ENCODE results near the gene APCDD1L. TPM values are rescaled to one million over a fixed set of nuclear protein-coding genes. Genes with fewer than 3 reads are reported as not detected.

Gene APCDD1L
- total RNA-seq, 6 experiments from 2014 or later: 14.5 to 43.3 (median 34.9) TPM

DNA sequence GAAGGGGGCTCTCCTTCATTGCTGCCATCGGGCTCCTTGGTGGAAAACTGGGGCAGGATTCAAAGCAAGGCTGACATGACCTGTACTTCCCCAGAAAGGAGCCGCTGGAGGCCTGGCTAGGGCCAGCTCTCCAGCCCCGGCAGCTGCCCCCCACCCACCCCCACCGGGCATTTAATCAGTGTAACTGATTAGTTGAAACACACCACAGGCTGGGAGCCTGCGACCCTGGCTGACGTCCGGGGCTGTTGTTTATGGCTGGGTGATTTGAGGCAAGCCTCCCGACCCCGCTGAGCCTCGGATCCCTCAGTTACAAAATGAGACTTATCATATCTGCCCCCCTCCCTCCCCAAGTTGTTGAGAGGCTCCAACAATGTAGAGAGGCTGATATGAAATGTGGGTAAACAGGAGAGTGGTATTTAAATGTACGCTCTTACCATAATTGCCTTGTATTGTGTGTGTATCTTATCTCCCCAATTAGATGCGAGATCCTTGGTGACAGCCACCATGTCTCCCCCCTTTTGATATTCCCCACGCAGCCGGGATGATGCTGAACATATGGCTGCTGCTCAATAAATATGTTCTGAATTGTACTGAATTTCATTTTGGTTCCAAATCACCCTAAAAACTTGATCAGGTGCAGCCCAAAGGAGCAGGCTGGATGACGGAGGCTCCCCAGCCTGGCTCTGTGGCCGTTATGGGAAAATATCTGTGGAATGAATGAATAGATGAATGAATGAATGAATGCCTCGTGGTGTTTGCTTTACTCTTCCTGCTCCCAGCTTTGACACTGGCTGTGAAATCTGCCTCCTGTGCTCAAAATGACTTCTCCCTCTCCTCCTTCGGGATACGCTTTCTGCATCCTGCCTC is 31.8 kb upstream of the APCDD1L start:
- TF ChIP-seq, protein P1, sequence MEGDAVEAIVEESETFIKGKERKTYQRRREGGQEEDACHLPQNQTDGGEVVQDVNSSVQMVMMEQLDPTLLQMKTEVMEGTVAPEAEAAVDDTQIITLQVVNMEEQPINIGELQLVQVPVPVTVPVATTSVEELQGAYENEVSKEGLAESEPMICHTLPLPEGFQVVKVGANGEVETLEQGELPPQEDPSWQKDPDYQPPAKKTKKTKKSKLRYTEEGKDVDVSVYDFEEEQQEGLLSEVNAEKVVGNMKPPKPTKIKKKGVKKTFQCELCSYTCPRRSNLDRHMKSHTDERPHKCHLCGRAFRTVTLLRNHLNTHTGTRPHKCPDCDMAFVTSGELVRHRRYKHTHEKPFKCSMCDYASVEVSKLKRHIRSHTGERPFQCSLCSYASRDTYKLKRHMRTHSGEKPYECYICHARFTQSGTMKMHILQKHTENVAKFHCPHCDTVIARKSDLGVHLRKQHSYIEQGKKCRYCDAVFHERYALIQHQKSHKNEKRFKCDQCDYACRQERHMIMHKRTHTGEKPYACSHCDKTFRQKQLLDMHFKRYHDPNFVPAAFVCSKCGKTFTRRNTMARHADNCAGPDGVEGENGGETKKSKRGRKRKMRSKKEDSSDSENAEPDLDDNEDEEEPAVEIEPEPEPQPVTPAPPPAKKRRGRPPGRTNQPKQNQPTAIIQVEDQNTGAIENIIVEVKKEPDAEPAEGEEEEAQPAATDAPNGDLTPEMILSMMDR (IDR thresholded peaks at IDR 0.05): no peak
- Mint-ChIP-seq H3K27ac (peak overlapping the region; percentile 58), H3K27me3 (ENCODE audit: insufficient read depth) (peaks cover 4% of the 10 kb centered on the region), H3K36me3 (ENCODE audit: low read depth) (peaks cover 12% of the 10 kb centered on the region; the same call in 1 of the 2 replicates), H3K9me3 (peaks cover under 1% of the 10 kb centered on the region; the same call in 1 of the 2 replicates), H3K4me1 (ENCODE audit: low read depth) (peaks cover 66% of the 10 kb centered on the region), H3K4me3 (peak overlapping the region; percentile 66)
- DNase-seq: no peak

DNA sequence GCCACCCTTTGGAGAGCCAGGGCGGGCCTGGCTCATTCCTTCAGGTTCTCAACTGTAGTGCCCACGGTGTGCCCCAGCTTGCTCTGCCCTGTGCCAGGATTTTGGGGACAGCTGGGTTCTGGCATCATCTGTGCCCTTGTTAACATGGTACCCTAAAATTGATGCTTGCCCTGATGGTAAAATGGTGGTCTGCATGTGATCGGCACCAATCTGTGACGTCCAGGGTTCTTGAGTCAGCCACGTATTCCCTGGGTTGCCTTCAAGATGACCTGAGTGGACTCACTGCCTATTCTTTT is 31.2 kb upstream of the APCDD1L start:
- Mint-ChIP-seq H3K9me3 (peaks cover 7% of the 10 kb centered on the region), H3K4me3 (no peak overlapping the region; the same call in 1 of the 2 replicates), H3K27me3 (ENCODE audit: insufficient read depth) (peaks cover 3% of the 10 kb centered on the region), H3K36me3 (ENCODE audit: low read depth) (peaks cover 10% of the 10 kb centered on the region; the same call in 1 of the 2 replicates), H3K27ac (peak overlapping the region; percentile 70; the same call in 1 of the 2 replicates), H3K4me1 (ENCODE audit: low read depth) (peaks cover 61% of the 10 kb centered on the region)
- DNase-seq: no peak
- TF ChIP-seq, protein P1 (IDR thresholded peaks at IDR 0.05): no peak

DNA sequence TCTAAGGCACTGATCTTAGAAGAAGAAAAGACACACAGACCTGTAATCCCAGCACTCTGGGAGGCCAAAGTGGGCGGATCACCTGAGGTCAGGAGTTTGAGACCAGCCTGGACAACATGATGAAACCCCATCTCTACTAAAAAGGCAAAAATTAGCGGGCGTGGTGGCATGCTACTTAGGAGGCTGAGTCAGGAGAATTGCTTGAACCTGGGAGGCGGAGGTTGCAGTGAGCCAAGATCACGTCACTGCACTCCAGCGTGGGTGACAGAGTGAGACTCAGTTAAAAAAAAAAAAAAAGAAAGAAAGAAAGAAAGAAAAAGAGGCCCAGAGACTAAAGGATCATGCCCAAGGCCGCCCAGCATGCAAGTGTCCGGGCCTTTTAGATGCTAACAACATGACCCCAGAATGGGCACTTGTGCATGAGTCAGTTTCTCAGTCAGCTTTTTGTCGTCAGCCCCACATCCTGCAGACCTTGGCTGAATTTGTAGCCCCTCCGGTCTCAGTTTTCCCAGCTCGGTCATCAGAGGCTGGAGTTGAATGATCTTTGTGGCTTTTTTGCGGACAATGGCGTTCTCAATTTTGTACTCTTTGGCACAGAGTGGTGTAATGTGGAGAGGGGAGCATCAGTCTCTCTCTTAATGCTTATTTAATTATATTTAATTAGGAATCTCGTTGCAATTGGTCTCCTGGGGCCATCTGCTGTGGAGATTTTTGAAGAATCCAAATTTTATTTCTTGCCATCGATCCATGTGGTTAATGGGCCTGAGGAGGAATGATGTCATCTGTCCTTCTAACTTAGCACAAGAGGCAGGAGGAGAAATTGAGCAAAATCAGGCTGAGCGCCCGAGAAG is 30.6 kb upstream of the APCDD1L start:
- Mint-ChIP-seq H3K36me3 (ENCODE audit: low read depth) (peaks cover 12% of the 10 kb centered on the region; the same call in 1 of the 2 replicates), H3K27me3 (ENCODE audit: insufficient read depth) (peaks cover 3% of the 10 kb centered on the region), H3K4me1 (ENCODE audit: low read depth) (peaks cover 58% of the 10 kb centered on the region), H3K4me3 (peak overlapping the region; percentile 49), H3K27ac (peak overlapping the region; percentile 70), H3K9me3 (peaks cover 11% of the 10 kb centered on the region)
- TF ChIP-seq, protein P1 (IDR thresholded peaks at IDR 0.05): no peak
- DNase-seq: no peak

DNA sequence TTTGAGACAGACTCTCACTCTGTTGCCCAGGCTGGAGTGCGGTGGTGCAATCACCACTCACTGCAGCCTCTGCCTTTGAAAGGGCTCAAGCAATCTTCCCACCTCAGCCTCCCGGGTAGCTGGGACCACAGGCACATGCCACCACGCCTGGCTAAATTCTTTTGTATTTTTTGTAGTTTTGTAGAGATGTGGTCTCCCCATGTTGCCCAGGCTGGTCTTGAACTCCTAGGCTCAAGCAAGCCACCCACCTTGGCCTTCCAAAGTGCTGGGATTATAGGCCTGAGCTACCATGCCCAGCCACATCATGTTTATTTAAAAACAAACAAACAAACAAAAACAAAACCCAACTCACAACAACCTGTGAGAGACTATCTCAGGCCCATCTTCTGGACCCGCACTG is 29.7 kb upstream of the APCDD1L start:
- no peak for DNase-seq
- Mint-ChIP-seq H3K9me3 (peaks cover 11% of the 10 kb centered on the region), H3K27me3 (ENCODE audit: insufficient read depth) (peaks cover 4% of the 10 kb centered on the region), H3K36me3 (ENCODE audit: low read depth) (peaks cover 13% of the 10 kb centered on the region; the same call in 1 of the 2 replicates), H3K4me3 (no peak overlapping the region), H3K4me1 (ENCODE audit: low read depth) (peaks cover 51% of the 10 kb centered on the region), H3K27ac (peak overlapping the region; percentile 11; the same call in 1 of the 2 replicates)
- TF ChIP-seq, protein P1 (IDR thresholded peaks at IDR 0.05): no peak

DNA sequence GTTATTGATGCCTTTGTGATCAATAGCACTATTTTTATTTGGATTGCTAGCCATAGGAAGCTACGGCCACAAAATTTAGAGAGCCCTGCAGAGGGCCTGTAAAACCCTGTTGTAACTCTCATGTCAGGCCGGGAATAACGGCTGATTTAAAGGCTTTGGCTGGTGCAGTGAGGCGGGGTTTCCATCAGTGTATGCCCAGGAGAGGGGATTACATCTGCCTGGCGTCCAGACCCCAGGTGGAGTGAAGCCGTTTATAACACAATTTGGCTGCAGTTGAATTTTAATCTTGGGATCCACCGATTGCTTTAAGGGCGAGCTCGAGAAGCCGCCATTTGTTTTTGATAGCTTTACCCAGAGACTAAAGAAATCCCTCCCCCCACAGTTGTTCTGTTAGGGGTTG is 29.1 kb upstream of the APCDD1L start:
- Mint-ChIP-seq H3K9me3 (peaks cover 11% of the 10 kb centered on the region), H3K4me3 (no peak overlapping the region), H3K36me3 (ENCODE audit: low read depth) (peaks cover 16% of the 10 kb centered on the region; the same call in 1 of the 2 replicates), H3K27me3 (ENCODE audit: insufficient read depth) (peaks cover 4% of the 10 kb centered on the region), H3K4me1 (ENCODE audit: low read depth) (peaks cover 51% of the 10 kb centered on the region), H3K27ac (no peak overlapping the region)
- TF ChIP-seq, protein P1 (IDR thresholded peaks at IDR 0.05): no peak
- DNase-seq: no peak
